Mucosa of descending colon (tissue), 3 donors: ENCODE measurements around the gene HSBP1. TPM values are rescaled to one million over a fixed set of nuclear protein-coding genes. Genes with fewer than 3 reads are reported as not detected.

Source experiments
- ATAC-seq: fragments of 200-7000 bp; cut with Tn5 transposase; one replicate; pipeline ENCODE4 v1.9.1; 2020; ENCODE audit warnings: mild to moderate bottlenecking, moderate library complexity
- DNase-seq, 3 donors: peaks; one replicate each; pipeline ENCODE4 v3.0.0-alpha.2; 2020
- H3K36me3 ChIP-seq: fragments of 200-600 bp; one replicate; pipeline ENCODE4 v1.8.0; 2021; ENCODE audit warnings: low read depth, mild to moderate bottlenecking
- H3K4me1 ChIP-seq: fragments of 200-600 bp; one replicate; pipeline ENCODE4 v1.8.0; 2021; ENCODE audit warnings: low read depth, mild to moderate bottlenecking
- H3K4me3 ChIP-seq: fragments of 200-600 bp; one replicate; pipeline ENCODE4 v1.8.0; 2021; ENCODE audit warnings: mild to moderate bottlenecking
- H3K9me3 ChIP-seq: fragments of 200-600 bp; one replicate; pipeline ENCODE4 v1.8.0; 2021; ENCODE audit warnings: mild to moderate bottlenecking
- CTCF ChIP-seq: fragments of 200-600 bp; IDR thresholded peaks from one replicate; pipeline ENCODE4 v1.8.0; 2022; ENCODE audit warnings: antibody characterized with exemption, mild to moderate bottlenecking
- intact Hi-C, 2 donors: fragments of 100-400 bp; cut with DNase I in 1 of 2; cut with micrococcal nuclease in 1 of 2; formaldehyde crosslinking; loops; one replicate each; pipeline versions ENCODE4 v1.11.0 to v1.11.1; 2022; cut with DNase I, micrococcal nuclease
- long read RNA-seq, 2 donors: library from polyadenylated mRNA; unstranded; transcript quantifications; one replicate each; pipeline ENCODE4 v2.0.0, GENCODE V29; 2019 to 2021
- total RNA-seq, 3 donors: library from RNA; stranded (reverse); fragmentation: NEBNext Ultra II Directional in 2 of 3; extraction: Animal tissue kit (Norgen Biotek cat#: 25700) in 2 of 3; gene quantifications; one replicate each; pipeline versions ENCODE4 v1.2.1 to v1.2.4, GENCODE V29; 2021 to 2023
- donor health status: DM: no; HTN: no; CAD: no; lungs with moderate emphysema.
- donor health status: DM: no; HTN: no; CAD: no.
- donor health status: DM: no; HTN: yes; CAD: no.

HSBP1 gene
- total RNA-seq = 10 to 100 TPM; 76.9 to 89.2 (median 78.9) TPM
- long read RNA-seq, donor 1, full-length matches to known transcripts = 94 of 97 reads
- long read RNA-seq, donor 1, partial matches to known transcripts = 1 of 97 reads
- long read RNA-seq, donor 1, other reads (novel, unspliced or antisense) = 2 of 97 reads
- long read RNA-seq, donor 2, full-length matches to known transcripts = 101 of 118 reads
- long read RNA-seq, donor 2, partial matches to known transcripts = 0 of 118 reads
- long read RNA-seq, donor 2, other reads (novel, unspliced or antisense) = 17 of 118 reads

- ATAC-seq (peak; percentile 99), DNase-seq (peak; percentile 97 to 98 (median 97))
- no peak for TF ChIP-seq CTCF
- H3K9me3 ChIP-seq = no peaks in the 10 kb centered on the region
- H3K4me3 ChIP-seq = peak within 1 kb of the TSS; percentile 90
- no peaks in the 10 kb centered on the region for H3K36me3 ChIP-seq
- intact Hi-C loops = no loop called here
- peaks cover 9% of the 10 kb centered on the region for H3K4me1 ChIP-seq
Measured at GRCh38 chr16:83807710-83808572, at the start of gene HSBP1. HSBP1 (plus strand) TSS chr16:83807978; CDS start chr16:83808077, 99 bp downstream.

- Histone ChIP-seq H3K4me1 (no peaks in the 10 kb centered on the region), H3K36me3 (no peaks in the 10 kb centered on the region), H3K9me3 (peaks cover 2% of the 10 kb centered on the region), H3K4me3 (no peak overlapping the region)
- DNase-seq (no peak), ATAC-seq (no peak)
- no peak for TF ChIP-seq CTCF
- intact Hi-C loops = no loop called here
Measured at GRCh38 chr16:83762141-83762991, 45.4 kb upstream of the HSBP1 start.

- TF ChIP-seq CTCF = no peak
- Histone ChIP-seq H3K4me1 (no peaks in the 10 kb centered on the region), H3K36me3 (no peaks in the 10 kb centered on the region), H3K9me3 (peaks cover 2% of the 10 kb centered on the region), H3K4me3 (no peak overlapping the region)
- no peak for ATAC-seq
- intact Hi-C loops = no loop called here
- DNase-seq = no peak
Measured at GRCh38 chr16:83762992-83763358, 44.8 kb upstream of the HSBP1 start.

- H3K36me3 ChIP-seq = no peaks in the 10 kb centered on the region
- H3K4me1 ChIP-seq = no peaks in the 10 kb centered on the region
- ATAC-seq (no peak), DNase-seq (no peak)
- no peaks in the 10 kb centered on the region for H3K9me3 ChIP-seq
- intact Hi-C loops = no loop called here
- H3K4me3 ChIP-seq = no peak overlapping the region
- no peak for TF ChIP-seq CTCF
Measured at GRCh38 chr16:83768986-83769385, 38.8 kb upstream of the HSBP1 start.

- Histone ChIP-seq H3K36me3 (no peaks in the 10 kb centered on the region), H3K4me3 (no peak overlapping the region), H3K9me3 (no peaks in the 10 kb centered on the region), H3K4me1 (no peaks in the 10 kb centered on the region)
- TF ChIP-seq CTCF = no peak
- ATAC-seq (peak; percentile 28), DNase-seq (no peak)
- intact Hi-C loops = no loop called here
Measured at GRCh38 chr16:83769397-83770008, 38.3 kb upstream of the HSBP1 start.
